GM21360 (cell line): Measurements from ENCODE around the gene CYREN.
"Not testable (repeated sequence)": the region's sequence is repeated elsewhere in the genome, so short reads cannot be mapped to it uniquely, and the experiment has no call there.

ENCODE experiments used
- ATAC-seq: cut with Tn5 transposase; IDR thresholded peaks from one replicate; pipeline ENCODE4 v1.9.1; 2021; ENCODE audit warnings: mild to moderate bottlenecking, moderate library complexity; ENCODE audit not compliant: unreplicated experiment

CYREN gene

DNA sequence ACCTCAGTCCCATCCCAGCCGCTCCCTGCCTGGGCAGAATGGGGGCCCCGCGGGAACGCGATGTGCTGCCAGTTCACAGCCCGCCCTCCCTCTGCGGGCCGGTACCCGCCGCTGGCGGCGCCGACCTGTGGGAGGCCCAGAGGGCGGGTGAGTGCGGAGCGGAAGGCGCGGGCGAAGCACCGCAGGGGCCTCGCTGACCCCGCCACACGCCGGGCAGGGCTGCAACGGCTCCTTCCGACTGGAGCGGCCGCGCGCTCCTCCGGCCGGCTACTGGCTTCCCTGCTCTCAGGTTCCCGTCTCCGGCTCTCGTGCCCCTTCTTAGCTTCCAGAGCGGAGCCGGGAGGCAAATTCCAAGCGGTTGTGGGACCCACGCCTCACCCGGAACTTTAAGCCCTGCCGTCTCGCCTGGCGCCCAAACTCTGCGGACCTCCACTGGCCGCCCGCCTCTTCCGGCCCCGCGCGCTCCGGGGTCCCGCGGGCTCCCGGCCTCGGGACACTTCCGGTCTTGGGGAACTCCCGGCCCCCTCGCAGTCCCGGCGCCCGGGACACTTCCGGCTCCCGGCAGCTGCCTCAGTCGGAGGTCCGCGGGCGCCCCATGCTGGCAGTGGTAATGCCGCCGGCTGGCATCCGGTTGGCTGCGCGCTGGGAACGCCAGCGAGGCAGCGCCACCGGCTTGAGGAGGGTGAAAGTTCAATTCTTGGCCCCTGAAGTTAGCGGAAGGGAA lies at the start of gene CYREN:
CYREN (minus strand) TSS at position 434 of the 724 bp plus-strand sequence. CDS start 1,785 bp downstream, outside the sequence.
- ATAC-seq, result peak; percentile 76

GRCh38 chr7:135217645-135218509 lies 47.4 kb upstream of the CYREN start:
- no peak for ATAC-seq

- no peak for ATAC-seq
Observed at GRCh38 chr7:135215698-135216097, 45.2 kb upstream of the CYREN start.

- no peak for ATAC-seq
Observed at GRCh38 chr7:135215180-135215579, 44.7 kb upstream of the CYREN start.

DNA sequence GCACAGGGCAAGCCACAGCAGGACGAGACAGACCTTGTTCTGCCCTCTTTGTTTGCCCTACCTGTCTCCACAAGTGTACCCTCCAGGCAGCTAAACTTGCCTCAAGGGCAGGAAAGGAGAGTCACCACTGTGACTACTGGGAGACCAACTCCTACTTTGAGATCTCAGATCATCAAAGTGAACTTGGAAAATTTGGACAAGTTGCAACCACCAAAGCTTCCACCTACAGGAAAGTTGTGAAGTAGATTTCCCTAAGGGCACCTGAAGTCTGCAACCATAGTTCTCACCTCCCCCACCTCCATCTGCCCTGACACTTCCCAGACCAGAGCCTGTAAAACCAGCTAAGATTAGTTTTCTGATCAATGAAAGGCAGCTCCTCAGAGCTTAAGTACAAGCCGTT lies 43.3 kb upstream of the CYREN start:
- ATAC-seq, result no peak

- not testable (repeated sequence) for ATAC-seq
Observed at GRCh38 chr7:135211946-135212685, 41.6 kb upstream of the CYREN start.

GRCh38 chr7:135211179-135211945 lies 40.9 kb upstream of the CYREN start, which contains the start of gene WDR91:
TSS of gene WDR91 (minus strand) at chr7:135211526. CDS start at chr7:135211502, 24 bp downstream.
- ATAC-seq, result peak; percentile 83

- no peak for ATAC-seq
Observed at GRCh38 chr7:135210888-135211178, 40.3 kb upstream of the CYREN start.

- no peak for ATAC-seq
Observed at GRCh38 chr7:135209225-135209834, 38.8 kb upstream of the CYREN start.

- no peak for ATAC-seq
Observed at GRCh38 chr7:135208102-135208793, 37.7 kb upstream of the CYREN start.

- no peak for ATAC-seq
Observed at GRCh38 chr7:135207406-135208101, 37.0 kb upstream of the CYREN start.

DNA sequence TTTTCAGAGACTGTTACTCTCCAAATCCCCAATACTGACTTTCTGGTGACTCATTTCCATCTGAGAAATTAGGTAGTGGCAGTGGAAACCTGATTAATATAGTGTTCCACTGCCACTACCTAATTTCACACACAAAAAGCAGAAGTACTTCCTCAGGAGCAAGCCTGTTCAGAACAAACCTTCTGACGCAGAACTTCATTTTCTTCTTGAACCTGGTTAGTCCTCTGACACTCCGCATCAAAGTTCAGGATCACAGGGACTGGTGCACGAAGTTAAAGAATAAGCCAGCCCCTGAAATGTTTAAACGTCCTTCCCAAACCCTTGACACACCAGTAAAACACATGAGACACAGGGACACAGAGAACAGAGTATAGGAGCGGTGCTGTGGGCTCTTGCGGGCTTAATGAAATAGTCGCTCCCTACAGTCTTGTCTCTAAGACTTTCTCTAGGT lies 36.5 kb upstream of the CYREN start:
- ATAC-seq, result peak; percentile 30

DNA sequence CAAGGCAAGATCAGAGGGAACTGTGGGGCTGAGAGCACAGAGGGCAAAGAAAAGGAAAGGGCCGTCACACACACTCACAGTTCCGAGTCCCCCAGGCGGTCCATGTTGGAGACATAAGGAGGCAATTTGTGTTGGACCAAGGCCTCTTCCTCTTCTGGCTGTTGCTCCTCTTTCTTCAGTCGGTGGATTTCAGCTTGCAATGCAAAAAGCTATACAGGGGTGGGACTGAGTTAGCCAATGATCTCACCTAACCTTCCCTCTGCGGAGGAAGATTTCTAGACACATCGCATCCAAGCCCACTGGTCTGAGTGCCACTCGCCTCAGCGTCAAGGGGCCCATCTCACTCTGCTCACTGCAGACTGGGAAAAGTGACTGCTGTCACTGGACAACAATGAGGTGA lies 35.3 kb upstream of the CYREN start:
- ATAC-seq, result no peak

GRCh38 chr7:135204876-135205275 lies 34.4 kb upstream of the CYREN start:
- ATAC-seq, result no peak

- ATAC-seq, result no peak
Observed at GRCh38 chr7:135204341-135204749, 33.8 kb upstream of the CYREN start.

DNA sequence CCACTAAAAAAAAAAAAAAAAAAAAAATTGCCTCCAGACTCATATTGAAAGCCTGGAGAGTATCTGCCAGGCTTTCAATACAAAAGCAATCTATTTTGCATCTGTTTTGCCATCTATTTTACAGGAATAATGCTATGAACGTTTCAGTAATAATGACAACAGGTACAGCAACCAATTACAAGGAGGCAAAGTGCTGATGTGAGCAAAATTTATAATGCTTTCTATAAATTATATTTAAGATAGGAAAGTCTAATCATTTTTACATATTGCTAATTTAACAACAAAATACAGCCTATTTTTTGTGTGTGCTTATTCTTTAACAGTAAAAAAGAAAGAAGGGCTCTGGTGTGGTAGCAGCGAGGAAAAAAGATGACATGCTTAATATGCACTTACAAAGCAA lies 30.8 kb upstream of the CYREN start:
- no peak for ATAC-seq

DNA sequence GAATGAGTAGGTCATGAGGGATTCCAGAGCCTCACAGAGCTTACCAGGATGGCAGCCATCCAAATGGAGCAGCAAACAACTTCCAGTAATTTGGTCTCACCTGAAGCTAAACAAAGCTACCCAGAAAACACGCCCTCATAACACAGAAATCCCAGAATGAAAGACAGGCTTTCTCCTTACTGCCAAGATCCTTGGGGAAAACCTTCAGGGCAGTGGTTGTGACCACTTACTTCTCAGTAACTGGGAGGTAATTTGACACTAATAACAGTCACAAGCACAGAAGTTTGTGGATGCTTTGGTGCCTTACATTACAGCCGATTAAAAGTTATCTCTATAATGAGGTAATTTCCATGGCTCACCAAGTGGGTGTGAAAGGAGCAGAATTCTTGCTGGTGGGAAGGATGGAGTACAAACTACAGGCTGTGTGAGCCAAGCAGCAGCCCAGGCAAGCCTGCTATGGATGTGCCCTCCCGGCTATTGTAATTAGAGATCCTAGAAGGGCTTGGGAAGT lies 30.4 kb upstream of the CYREN start:
- no peak for ATAC-seq

- ATAC-seq, result no peak
Observed at GRCh38 chr7:135199439-135199838, 28.9 kb upstream of the CYREN start.
